GM12801 (cell line): Measurements from ENCODE around the gene NIPAL4.

Experiments
- CTCF ChIP-seq: IDR thresholded peaks from one replicate; pipeline ENCODE4 v1.5.1; 2011; ENCODE audit warnings: control low read depth; ENCODE audit not compliant: insufficient read length; ENCODE audit errors: extremely low read depth

The NIPAL4 gene

DNA sequence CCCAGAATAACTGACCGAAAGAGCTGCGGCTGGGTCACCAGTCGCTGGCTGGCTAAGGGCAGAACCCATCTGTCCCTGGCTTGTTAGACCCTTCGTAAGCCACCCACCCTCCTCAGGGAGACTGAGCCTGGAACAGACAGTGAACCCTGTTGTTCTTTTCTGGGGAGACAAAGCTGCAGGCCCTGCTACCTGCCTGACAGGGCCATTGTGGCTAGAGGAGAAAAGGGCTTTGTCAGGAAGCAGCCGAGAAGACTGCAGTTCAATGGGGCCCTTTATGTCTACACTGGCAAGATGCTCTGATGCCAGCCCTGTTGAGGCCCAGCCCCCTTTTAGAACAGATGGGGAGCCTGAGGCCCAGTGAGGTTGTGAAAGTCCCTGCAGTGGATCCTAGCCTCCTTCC, 3.7 kb upstream of the NIPAL4 start:
- TF ChIP-seq CTCF = no peak

DNA sequence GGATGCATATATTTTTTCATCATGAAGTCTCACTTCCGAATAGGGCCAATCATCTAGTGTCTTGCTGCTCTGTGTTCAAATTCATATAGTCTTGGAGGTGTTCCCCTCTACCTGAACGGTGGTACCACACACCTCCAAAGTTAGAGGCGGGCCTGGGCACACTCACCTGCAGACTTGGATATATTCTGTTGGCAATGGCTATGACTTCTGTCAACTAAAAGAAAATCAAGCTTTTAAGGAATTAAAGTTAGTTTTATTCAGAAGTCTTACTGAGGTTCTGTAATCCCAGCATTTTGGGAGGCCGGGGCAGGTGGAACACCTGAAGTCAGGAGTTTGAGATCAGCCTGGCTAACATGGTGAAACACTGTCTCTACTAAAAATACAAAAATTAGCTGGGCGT, 2.6 kb upstream of the NIPAL4 start:
- no peak for TF ChIP-seq CTCF

- TF ChIP-seq CTCF = no peak
Measured at GRCh38 chr5:157458835-157459234, 1.2 kb upstream of the NIPAL4 start.

- no peak for TF ChIP-seq CTCF
Measured at GRCh38 chr5:157460921-157461792, 1.1 kb downstream of the NIPAL4 start.

DNA sequence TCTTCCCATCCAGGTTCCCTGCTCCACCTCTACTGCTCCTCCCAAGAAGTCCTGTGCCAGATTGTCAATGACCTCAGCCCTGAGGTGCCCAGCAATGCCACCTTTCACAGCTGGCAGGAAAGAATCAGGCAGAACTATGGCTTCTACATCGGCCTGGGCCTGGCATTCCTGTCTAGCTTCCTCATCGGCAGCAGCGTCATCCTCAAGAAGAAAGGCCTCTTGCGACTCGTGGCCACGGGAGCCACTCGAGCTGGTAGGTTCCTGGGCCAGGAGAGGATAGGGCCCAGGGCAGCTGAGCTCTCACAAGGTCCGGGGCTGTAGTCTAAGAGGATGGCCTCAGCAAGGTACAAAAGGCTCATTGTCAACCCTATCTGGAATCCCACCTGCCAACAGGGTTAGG, 3.1 kb downstream of the NIPAL4 start:
- TF ChIP-seq CTCF = no peak

GRCh38 chr5:157463621-157464518, 3.9 kb downstream of the NIPAL4 start:
- no peak for TF ChIP-seq CTCF

DNA sequence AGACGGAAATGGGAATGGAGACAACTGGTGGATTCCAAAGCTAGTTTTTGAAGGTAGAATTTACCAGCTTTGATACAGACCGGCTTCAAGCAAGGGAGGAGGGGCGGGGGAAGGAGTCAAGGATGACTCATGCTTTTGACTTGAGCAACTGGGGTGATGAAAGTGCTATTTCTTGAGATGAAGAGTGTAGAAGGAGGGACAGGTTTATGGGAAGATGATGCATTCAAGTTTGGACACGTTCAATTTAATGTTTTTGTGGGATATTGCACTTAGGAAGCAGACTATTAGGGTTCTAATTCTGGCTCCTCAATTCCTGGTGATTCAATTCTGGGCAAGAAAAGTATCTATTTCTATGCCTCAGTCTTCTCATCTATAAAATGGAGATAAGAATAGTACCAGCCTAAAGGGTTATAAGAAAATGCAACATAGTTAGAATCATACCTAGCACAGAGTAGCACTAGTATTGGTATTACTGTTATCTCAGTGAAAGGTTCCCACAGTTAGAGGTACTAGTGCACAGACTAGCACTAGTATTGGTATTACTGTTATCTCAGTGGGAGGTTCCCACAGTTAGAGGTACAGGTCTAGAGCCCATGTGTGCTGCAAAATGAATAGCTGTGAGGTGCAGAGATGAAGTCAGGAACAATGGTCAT, 4.6 kb downstream of the NIPAL4 start:
- TF ChIP-seq CTCF = no peak
